HG03558 (cell line): ENCODE measurements around the gene TMIGD2.
"Not testable (repeated sequence)": the region's sequence is repeated elsewhere in the genome, so short reads cannot be mapped to it uniquely, and the experiment has no call there.

Source experiments
- ATAC-seq: cut with Tn5 transposase; IDR thresholded peaks from one replicate; pipeline ENCODE4 v1.9.1; 2021; ENCODE audit warnings: moderate number of reproducible peaks; ENCODE audit not compliant: unreplicated experiment; ENCODE audit errors: extremely low read depth

The TMIGD2 gene

DNA sequence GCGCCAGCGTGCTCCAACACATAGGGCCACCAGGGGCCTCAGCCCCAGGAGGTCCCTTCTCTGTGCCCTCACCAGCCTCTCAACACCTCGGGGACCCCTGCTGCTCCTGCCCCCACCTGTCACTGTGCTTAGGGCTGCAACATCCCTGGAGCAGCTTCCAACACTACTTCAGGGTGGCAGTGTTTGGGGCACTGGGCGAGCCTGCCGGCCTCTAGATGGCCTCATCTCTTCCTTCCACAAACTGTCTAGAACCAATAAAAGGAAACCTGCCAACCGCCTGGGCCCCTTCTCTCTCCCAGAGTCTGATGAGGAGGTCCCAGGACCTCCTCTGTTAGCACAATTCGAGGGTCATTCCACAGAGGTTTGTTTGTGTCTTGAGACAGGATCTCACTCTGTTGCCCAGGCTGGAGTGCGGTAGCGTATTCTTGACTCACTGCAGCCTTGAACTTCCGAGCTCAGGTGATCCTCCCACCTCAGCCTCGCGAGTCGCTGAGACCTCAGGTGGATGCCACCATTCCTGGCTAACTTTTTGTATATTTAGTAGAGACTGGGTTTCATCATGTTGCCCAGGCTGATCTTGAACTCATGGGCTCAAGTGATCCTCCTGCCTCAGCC lies 33.3 kb downstream of the TMIGD2 start:
- no peak for ATAC-seq

- ATAC-seq = no peak
Measured at GRCh38 chr19:4267901-4268815, 34.0 kb downstream of the TMIGD2 start.

GRCh38 chr19:4267101-4267900 lies 34.9 kb downstream of the TMIGD2 start:
- ATAC-seq = no peak

GRCh38 chr19:4266253-4267000 lies 35.8 kb downstream of the TMIGD2 start:
- no peak for ATAC-seq

DNA sequence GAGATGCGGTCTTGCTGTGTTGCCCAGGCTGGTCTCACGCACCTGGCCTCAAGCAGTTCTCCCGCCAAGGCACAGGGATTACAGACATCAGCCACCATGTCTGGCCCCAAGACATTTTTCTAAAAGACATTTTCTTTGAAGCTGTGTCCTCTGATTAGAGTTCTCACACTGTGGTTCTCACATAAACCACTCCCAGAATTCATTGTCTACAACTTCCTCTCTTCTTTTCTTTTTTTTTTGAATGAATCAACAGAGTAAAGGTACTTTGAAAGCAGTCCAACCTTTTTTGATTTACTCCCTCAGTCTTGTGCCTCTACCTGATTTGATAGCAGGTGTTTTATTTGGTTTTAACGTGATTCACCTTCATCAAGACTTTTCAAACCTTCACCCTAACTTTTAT lies 37.4 kb downstream of the TMIGD2 start:
- ATAC-seq = no peak

DNA sequence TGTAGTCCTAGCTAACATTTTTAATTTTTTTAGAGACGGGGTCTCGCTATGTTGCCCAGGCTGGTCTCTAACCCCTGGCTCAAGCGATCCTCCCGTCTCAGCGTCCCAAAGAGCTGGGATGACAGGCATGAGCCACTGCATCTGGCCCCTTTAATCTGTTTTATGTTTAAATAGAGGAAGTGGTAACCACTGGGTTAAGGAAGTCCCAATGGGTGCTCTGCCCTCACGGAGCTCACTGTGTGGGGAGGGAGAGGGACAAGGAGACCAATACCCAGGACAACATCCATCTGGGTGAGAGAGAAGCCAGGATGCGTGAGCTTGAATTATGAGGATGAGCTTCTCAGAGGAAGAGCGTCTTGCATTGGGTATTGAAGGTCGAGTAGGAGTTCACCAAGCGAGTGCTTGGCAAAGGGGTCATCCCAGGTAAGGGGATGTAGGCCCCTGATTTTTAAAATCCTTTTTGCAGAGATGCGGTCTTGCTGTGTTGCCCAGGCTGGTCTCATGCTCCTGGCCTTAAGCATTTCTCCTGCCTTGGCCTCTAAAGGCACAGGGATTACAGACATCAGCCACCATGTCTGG lies 41.5 kb downstream of the TMIGD2 start:
- no peak for ATAC-seq

DNA sequence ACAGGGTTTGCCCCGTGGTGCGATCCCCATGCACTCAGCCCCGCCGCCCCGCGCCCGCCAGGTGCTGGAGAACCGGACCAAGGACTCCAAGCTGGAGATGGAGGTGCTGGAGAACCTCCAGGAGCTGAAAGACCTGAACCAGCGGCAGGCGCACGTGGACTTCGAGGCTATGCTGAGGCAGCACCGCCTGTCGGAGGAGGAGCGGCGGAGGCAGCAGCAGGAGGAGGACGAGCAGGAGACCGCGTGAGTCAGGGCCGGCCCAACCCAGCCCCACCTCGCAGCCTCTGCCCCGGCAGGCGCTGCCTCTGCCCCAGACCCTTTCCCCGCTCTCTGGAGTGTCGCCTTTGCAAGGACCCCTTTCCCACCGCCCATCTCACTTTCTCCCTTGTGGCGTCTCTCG lies 44.0 kb downstream of the TMIGD2 start:
- no peak for ATAC-seq

- no peak for ATAC-seq
Measured at GRCh38 chr19:4257025-4257424, 45.2 kb downstream of the TMIGD2 start.

- no peak for ATAC-seq
Measured at GRCh38 chr19:4256563-4256962, 45.6 kb downstream of the TMIGD2 start.

- ATAC-seq = peak; percentile 65
Measured at GRCh38 chr19:4246767-4247593, 55.2 kb downstream of the TMIGD2 start, which contains the start of gene YJU2. Gene YJU2 (plus strand): TSS chr19:4247080. CDS start chr19:4247147, 67 bp downstream.

- not testable (repeated sequence) for ATAC-seq
Measured at GRCh38 chr19:4245938-4246337, 56.3 kb downstream of the TMIGD2 start.
